GM12875 (cell line): ENCODE data around the gene C12orf42.
A peak's percentile ranks its signal among the peaks of the same experiment; 100 is the strongest.

Source experiments
- H3K4me3 ChIP-seq: one replicate; pipeline ENCODE4 v1.5.1; 2011; ENCODE audit warnings: low read depth, low read length, control low read depth
- TF ChIP-seq, protein P1 (sequence below): IDR thresholded peaks from 2 replicates; pipeline ENCODE4 v1.5.1; 2011; ENCODE audit warnings: low read depth, mild to moderate bottlenecking, control low read depth, inconsistent platforms, low read length, moderate library complexity, borderline replicate concordance; ENCODE audit not compliant: insufficient read depth

C12orf42 gene

DNA sequence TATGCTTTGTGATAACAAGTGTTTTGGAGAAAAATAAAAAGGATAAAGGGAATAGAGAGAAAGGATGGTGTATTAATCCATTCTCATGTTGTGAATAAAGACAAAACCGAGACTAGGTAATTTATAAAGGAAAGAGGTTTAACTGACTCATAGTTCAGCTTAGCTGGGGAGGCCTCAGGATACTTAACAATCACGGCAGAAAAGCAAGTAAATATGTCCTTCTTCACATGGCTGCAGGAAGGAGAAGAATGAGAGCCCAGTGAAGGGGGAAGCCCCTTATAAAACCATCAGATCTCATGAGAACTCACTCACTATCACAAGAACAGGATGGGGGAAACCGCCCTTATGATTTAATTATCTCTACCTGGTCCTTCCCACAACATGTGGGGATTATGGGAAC, 18.1 kb upstream of the C12orf42 start:
- TF ChIP-seq, protein P1, sequence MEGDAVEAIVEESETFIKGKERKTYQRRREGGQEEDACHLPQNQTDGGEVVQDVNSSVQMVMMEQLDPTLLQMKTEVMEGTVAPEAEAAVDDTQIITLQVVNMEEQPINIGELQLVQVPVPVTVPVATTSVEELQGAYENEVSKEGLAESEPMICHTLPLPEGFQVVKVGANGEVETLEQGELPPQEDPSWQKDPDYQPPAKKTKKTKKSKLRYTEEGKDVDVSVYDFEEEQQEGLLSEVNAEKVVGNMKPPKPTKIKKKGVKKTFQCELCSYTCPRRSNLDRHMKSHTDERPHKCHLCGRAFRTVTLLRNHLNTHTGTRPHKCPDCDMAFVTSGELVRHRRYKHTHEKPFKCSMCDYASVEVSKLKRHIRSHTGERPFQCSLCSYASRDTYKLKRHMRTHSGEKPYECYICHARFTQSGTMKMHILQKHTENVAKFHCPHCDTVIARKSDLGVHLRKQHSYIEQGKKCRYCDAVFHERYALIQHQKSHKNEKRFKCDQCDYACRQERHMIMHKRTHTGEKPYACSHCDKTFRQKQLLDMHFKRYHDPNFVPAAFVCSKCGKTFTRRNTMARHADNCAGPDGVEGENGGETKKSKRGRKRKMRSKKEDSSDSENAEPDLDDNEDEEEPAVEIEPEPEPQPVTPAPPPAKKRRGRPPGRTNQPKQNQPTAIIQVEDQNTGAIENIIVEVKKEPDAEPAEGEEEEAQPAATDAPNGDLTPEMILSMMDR = no peak
- H3K4me3 ChIP-seq = no peak overlapping the region

DNA sequence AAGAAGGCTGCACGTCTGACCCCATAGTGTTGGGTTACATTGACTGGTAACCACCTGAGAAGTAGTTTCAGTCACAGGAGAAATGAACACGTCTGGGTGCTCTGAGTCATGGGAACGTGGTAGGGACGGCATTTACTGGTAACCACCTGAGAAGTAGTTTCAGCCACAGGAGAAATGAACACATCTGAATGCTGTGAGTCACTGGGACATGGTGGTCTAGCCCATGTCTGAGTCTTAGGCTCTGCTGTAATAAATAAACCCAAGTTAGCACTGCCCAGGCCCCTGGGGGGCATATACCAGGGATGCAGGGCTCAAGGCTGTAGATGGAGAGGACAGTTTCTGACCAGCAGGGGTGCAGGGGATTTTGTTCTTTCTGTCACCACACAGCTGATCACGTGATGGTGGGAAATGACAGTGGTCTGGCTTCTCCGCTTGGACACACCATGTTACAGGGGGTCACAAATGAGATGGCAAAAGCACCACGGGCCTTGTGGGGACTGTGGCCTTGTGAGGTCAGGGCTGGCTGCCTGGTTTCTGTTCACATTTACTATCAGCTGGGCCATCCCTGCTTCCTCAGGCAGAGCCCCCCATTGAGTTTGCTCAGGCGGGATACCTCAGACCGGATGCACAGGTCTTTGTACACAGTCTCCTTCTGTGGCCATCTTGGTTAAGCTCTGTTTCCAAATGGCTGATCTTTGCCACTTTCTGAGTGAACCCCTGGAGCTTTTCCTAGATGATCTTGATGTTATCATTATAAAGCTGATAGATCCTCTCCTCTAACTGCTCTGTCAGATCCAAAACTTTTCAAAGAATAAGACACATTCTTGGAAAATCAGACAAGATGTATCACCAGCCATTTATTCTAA, 9.8 kb upstream of the C12orf42 start:
- TF ChIP-seq, protein P1 = 0 out of 2 replicates have a peak, but pooled peaks have one; percentile 2
- H3K4me3 ChIP-seq = no peak overlapping the region

DNA sequence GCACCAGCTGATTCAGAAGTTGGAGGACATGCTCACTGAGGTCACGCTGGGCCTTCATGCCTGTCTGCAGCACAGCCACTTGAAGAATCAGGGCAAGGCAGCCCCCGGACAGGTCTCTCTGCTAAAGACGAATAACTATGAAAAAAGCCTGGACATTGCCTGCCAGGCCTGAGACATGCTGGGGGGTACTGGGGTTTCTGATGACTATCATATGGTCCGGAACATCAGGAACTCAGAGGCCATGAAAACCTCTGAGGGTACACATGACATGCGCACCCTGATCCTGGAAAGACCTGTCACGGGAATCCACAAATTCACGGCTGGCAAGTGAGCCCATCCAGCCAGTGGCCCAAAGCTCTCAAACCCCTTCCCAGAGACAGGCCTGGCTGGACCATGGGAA, 8.8 kb upstream of the C12orf42 start:
- TF ChIP-seq, protein P1 = no peak
- no peak overlapping the region for H3K4me3 ChIP-seq

- TF ChIP-seq, protein P1 = peak; percentile 83
- H3K4me3 ChIP-seq = no peak overlapping the region
These were observed 8.0 kb upstream of the C12orf42 start for GRCh38 chr12:103503546-103504480.

DNA sequence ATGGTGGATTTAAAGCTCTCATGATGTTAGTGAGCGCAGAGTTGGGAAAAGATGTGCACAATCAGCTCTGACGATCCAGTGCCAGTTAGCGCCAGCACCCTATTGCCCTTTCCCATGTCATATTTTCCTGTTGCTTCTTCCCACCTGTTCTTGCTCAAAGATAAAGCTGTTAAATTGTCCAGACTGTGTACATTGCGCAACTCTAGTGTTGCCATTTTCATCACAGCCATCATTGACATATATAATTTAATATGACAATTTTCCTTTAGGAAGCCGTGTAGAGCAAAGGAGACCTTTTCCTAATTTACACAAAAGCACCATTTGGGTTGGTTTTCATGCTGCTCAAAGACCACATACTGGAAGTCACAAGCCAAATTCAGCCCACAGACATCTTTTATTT, 5.7 kb upstream of the C12orf42 start:
- H3K4me3 ChIP-seq = no peak overlapping the region
- TF ChIP-seq, protein P1 = no peak

DNA sequence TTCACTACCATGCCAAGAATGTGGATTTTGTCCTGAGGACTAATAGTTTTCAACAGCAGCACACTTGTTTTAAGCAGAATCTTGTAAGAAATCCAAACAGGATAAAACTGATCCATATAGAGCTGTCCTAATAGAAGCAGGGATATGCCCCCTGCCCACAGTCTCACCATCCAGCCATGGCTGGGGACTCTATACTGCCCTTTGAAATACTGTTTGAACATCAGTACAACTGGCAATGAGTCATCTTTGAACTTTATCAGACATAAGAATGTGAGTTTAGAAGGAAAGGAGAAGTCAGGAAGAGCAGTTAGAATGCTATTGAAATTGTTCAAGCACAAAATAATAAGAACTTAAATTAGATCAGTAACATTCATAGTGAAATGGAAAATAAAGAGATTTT, 3.8 kb upstream of the C12orf42 start:
- H3K4me3 ChIP-seq = no peak overlapping the region
- TF ChIP-seq, protein P1 = no peak
